GM12878 (cell line): ENCODE data around the gene RNF113A. TPM values are rescaled to one million over a fixed set of nuclear protein-coding genes. Genes with fewer than 3 reads are reported as not detected.

Experiments
- BHLHE40 ChIP-seq, 2 experiments: fragments of 450-650 bp in 1 of 2; IDR thresholded peaks; 2 replicates each; pipeline ENCODE4 v1.6.1; 2011 to 2017; ENCODE audit warnings: low read depth in 2 of 2, borderline replicate concordance in 1 of 2, improper control_type of control experiment in 1 of 2, low read length in 1 of 2, mild to moderate bottlenecking in 1 of 2
- BRCA1 ChIP-seq: IDR thresholded peaks from 2 replicates; pipeline ENCODE4 v1.6.1; 2011; ENCODE audit warnings: low read depth, low read length, improper control_type of control experiment
- CHD2 ChIP-seq: IDR thresholded peaks from 2 replicates; pipeline ENCODE4 v1.6.1; 2011; ENCODE audit warnings: low read depth, low read length, improper control_type of control experiment, borderline replicate concordance
- CREM ChIP-seq: IDR thresholded peaks from 2 replicates; pipeline ENCODE4 v1.6.1; 2014; ENCODE audit warnings: antibody characterized with exemption, low read depth
- EGR1 ChIP-seq, 2 experiments: IDR thresholded peaks; 1 replicate in 1 of 2; 2 replicates in 1 of 2; pipeline ENCODE4 v1.6.1; 2011 to 2012; ENCODE audit warnings: low read depth in 2 of 2, low read length in 2 of 2, borderline replicate concordance in 1 of 2, mild to moderate bottlenecking in 1 of 2, moderate library complexity in 1 of 2
- ESRRA ChIP-seq: IDR thresholded peaks from 2 replicates; pipeline ENCODE4 v1.6.1; 2012; ENCODE audit warnings: mild to moderate bottlenecking, low read length, improper control_type of control experiment
- HCFC1 ChIP-seq: fragments of 150-350 bp; IDR thresholded peaks from 2 replicates; pipeline ENCODE4 v1.6.1; 2014; ENCODE audit warnings: low read length
- IKZF1 ChIP-seq: fragments of 450-650 bp; conservative IDR thresholded peaks from 2 replicates; pipeline ENCODE4 v1.6.1; 2017; ENCODE audit warnings: antibody characterized with exemption, mild to moderate bottlenecking
- MXI1 ChIP-seq: fragments of 150-350 bp; IDR thresholded peaks from 2 replicates; pipeline ENCODE4 v1.6.1; 2011; ENCODE audit warnings: low read depth, mild to moderate bottlenecking, inconsistent platforms, low read length, improper control_type of control experiment
- NFIC ChIP-seq: IDR thresholded peaks from 2 replicates; pipeline ENCODE4 v1.6.1; 2012; ENCODE audit warnings: low read depth, mild to moderate bottlenecking, inconsistent platforms, low read length, moderate library complexity
- RFX5 ChIP-seq: IDR thresholded peaks from 2 replicates; pipeline ENCODE4 v1.6.1; 2011; ENCODE audit warnings: low read depth, low read length, improper control_type of control experiment
- SIX5 ChIP-seq: IDR thresholded peaks from 2 replicates; pipeline ENCODE4 v1.6.1; 2011; ENCODE audit warnings: mild to moderate bottlenecking, low read depth, low read length, moderate library complexity; ENCODE audit not compliant: severe bottlenecking
- SMAD1 ChIP-seq: fragments of 450-650 bp; IDR thresholded peaks from 2 replicates; pipeline ENCODE4 v1.6.1; 2018; ENCODE audit warnings: mild to moderate bottlenecking, low read depth; ENCODE audit not compliant: partially characterized antibody
- SMC3 ChIP-seq: IDR thresholded peaks from 2 replicates; pipeline ENCODE4 v1.6.1; 2011; ENCODE audit warnings: low read length, improper control_type of control experiment, borderline replicate concordance
- SP1 ChIP-seq: IDR thresholded peaks from one replicate; pipeline ENCODE4 v1.6.1; 2011; ENCODE audit warnings: low read depth, low read length
- TCF7 ChIP-seq: IDR thresholded peaks from 2 replicates; pipeline ENCODE4 v1.6.1; 2014; ENCODE audit warnings: antibody characterized with exemption, borderline replicate concordance
- YY1 ChIP-seq: IDR thresholded peaks from 2 replicates; pipeline ENCODE4 v1.6.1; 2011; ENCODE audit warnings: low read depth, mild to moderate bottlenecking, low read length
- ZBED1 ChIP-seq: IDR thresholded peaks from 2 replicates; pipeline ENCODE4 v1.6.1; 2016; ENCODE audit warnings: borderline replicate concordance
- ZNF592 ChIP-seq: fragments of 450-650 bp; IDR thresholded peaks from 2 replicates; pipeline ENCODE4 v1.6.1; 2017; ENCODE audit warnings: mild to moderate bottlenecking, moderate library complexity
- polyA plus RNA-seq, 11 experiments: library from polyadenylated mRNA; depleted of rRNA in 4 of 11; unstranded in 6 of 11; stranded (reverse) in 5 of 11; fragments of >200 nt; fragmentation: Nextera tagmentation in 4 of 11; fragmentation: Illumina TruSeq in 1 of 11; extraction: Ambion mirVana in 4 of 11; extraction: Trizol in 1 of 11; gene quantifications; 1 replicate in 1 of 11; 2 replicates in 10 of 11; pipeline versions ENCODE4 v1.2.1 to v1.2.3, GENCODE V29; 2011 to 2016; ENCODE audit warnings: inconsistent platforms in 2 of 11, missing spikeins in 2 of 11, low read depth in 1 of 11
- total RNA-seq, 4 experiments: library from RNA; depleted of rRNA in 3 of 4; stranded (reverse); fragments of >200 nt in 3 of 4; fragmentation: Illumina TruSeq in 1 of 4; extraction: Trizol in 1 of 4; gene quantifications; 2 replicates each; pipeline versions ENCODE4 v1.2.1 to v1.2.3, GENCODE V29; 2013 to 2021
- TF ChIP-seq, protein P1 (sequence below): fragments of 450-650 bp; IDR thresholded peaks from 2 replicates; pipeline ENCODE4 v1.6.1; 2016; ENCODE audit warnings: mild to moderate bottlenecking
- TF ChIP-seq, protein P2 (sequence below): fragments of 450-650 bp; formaldehyde crosslinking; IDR thresholded peaks from 2 replicates; pipeline ENCODE4 v1.4.0; 2022; ENCODE audit warnings: mild to moderate bottlenecking, moderate library complexity

RNF113A gene
- total and polyA plus RNA-seq, 10 of the 15 experiments (the other 5 are each of a cell fraction or from before 2014, with no cell fraction given), result 20.6 to 33.1 (median 23.4) TPM

DNA sequence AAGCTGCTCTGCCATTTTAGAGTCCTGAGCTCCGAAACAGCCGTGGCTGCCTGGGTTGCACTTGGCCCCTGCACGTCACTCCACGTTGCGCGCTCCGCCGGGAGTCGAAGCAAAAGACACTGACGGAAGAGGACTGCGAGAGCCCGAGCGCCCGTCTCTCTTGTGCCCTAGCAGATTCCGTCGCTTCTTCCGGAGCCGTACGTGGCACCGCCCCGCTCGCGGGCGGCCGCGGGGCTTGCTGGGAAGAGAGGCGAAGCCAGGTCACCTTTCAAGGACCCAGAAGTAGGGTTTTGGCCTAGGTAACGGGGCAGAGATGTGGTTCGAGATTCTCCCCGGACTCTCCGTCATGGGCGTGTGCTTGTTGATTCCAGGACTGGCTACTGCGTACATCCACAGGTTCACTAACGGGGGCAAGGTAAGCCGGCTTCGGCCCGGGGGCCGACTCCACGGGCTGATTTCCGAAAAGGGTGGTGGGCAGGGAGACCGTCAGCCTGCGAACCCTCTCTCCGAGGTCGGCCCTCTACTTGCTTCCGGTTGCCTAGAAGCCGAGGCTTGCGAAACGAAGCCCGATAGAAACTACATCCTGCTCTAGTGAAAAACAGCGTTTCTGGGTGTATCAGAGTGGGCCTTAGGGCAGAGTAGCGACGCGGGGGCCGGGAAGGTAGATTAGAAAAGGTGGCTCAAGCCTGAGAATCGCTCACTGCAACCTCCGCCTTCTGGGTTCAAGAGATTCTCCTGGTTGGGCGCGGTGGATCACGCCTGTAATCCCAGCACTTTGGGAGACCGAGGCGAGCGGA lies at the start of gene RNF113A, which contains the start of gene NDUFA1 (continued):
- TF ChIP-seq, protein P1, sequence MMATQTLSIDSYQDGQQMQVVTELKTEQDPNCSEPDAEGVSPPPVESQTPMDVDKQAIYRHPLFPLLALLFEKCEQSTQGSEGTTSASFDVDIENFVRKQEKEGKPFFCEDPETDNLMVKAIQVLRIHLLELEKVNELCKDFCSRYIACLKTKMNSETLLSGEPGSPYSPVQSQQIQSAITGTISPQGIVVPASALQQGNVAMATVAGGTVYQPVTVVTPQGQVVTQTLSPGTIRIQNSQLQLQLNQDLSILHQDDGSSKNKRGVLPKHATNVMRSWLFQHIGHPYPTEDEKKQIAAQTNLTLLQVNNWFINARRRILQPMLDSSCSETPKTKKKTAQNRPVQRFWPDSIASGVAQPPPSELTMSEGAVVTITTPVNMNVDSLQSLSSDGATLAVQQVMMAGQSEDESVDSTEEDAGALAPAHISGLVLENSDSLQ, result peak; percentile 85
- TF ChIP-seq CREM (peak; percentile 82), BRCA1 (no peak), EGR1 (IDR thresholded peaks at IDR 0.05; ENCODE audit: borderline replicate concordance in 1 of 2, low read depth in 2 of 2, low read length in 2 of 2) (0 out of 3 replicates have a peak, but pooled peaks of 1 of the 2 experiments have one; percentile 14), HCFC1 (peak; percentile 60), ZNF592 (peak; percentile 89), RFX5 (peak; percentile 28; the same call in 1 of the 2 replicates), IKZF1 (peak; percentile 48; the same call in 1 of the 2 replicates), CHD2 (peak; percentile 39; the same call in 1 of the 2 replicates), MXI1 (peak; percentile 86), SMC3 (no peak), BHLHE40 (IDR thresholded peaks at IDR 0.05; ENCODE audit: borderline replicate concordance in 1 of 2, low read depth in 2 of 2, low read length in 1 of 2) (0 out of 4 replicates have a peak, but pooled peaks of 1 of the 2 experiments have one; percentile 16), ZBED1 (0 out of 2 replicates have a peak, but pooled peaks have one; percentile 36), SMAD1 (no peak), SP1 (no peak), TCF7 (no peak), ESRRA (peak; percentile 87; the same call in 1 of the 2 replicates), SIX5 (peak; percentile 50), NFIC (no peak), YY1 (0 out of 2 replicates have a peak, but pooled peaks have one; percentile 13)
- TF ChIP-seq, protein P2, sequence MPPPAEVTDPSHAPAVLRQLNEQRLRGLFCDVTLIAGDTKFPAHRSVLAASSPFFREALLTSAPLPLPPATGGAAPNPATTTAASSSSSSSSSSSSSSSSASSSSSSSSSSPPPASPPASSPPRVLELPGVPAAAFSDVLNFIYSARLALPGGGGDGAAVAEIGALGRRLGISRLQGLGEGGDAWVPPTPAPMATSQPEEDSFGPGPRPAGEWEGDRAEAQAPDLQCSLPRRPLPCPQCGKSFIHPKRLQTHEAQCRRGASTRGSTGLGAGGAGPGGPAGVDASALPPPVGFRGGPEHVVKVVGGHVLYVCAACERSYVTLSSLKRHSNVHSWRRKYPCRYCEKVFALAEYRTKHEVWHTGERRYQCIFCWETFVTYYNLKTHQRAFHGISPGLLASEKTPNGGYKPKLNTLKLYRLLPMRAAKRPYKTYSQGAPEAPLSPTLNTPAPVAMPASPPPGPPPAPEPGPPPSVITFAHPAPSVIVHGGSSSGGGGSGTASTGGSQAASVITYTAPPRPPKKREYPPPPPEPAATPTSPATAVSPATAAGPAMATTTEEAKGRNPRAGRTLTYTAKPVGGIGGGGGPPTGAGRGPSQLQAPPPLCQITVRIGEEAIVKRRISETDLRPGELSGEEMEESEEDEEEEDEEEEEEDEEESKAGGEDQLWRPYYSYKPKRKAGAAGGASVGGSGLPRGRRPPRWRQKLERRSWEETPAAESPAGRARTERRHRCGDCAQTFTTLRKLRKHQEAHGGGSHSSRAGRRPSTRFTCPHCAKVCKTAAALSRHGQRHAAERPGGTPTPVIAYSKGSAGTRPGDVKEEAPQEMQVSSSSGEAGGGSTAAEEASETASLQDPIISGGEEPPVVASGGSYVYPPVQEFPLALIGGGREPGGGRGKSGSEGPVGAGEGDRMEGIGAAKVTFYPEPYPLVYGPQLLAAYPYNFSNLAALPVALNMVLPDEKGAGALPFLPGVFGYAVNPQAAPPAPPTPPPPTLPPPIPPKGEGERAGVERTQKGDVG (CRISPR knock-in tag), result no peak
